BLaER1 treated with 17β-estradiol and CSF1 and Interleukin-3, amounts not matched to agents 10 nM and 100 nM (cell line): ENCODE results near the gene APOOL.

Source experiments
- H3K27ac ChIP-seq, 11 experiments: shearing (Covaris generic); formaldehyde crosslinking; 2 replicates each; pipeline ENCODE4 v1.8.1; 2022
- H3K27me3 ChIP-seq, 11 experiments: shearing (Covaris generic); formaldehyde crosslinking; 2 replicates each; pipeline ENCODE4 v1.8.1; 2022
- H3K36me3 ChIP-seq, 11 experiments: shearing (Covaris generic); formaldehyde crosslinking; 2 replicates each; pipeline ENCODE4 v1.8.1; 2022
- H3K4me1 ChIP-seq, 10 experiments: shearing (Covaris generic); formaldehyde crosslinking; 2 replicates each; pipeline ENCODE4 v1.8.1; 2022
- H3K4me2 ChIP-seq, 11 experiments: shearing (Covaris generic); formaldehyde crosslinking; 2 replicates each; pipeline ENCODE4 v1.8.1; 2022
- H3K4me3 ChIP-seq, 10 experiments: shearing (Covaris generic); formaldehyde crosslinking; 2 replicates each; pipeline ENCODE4 v1.8.1; 2022
- H3K9ac ChIP-seq, 11 experiments: shearing (Covaris generic); formaldehyde crosslinking; 2 replicates each; pipeline ENCODE4 v1.8.1; 2022
- H3K9me3 ChIP-seq, 11 experiments: shearing (Covaris generic); formaldehyde crosslinking; replicated peaks in 1 of 11; 2 replicates each; pipeline ENCODE4 v1.8.1; 2022
- H4K20me1 ChIP-seq, 11 experiments: shearing (Covaris generic); formaldehyde crosslinking; 2 replicates each; pipeline ENCODE4 v1.8.1; 2022
- Cebpa-rat ChIP-seq, 11 experiments: shearing (Covaris generic); IDR thresholded peaks; 2 replicates each; pipeline ENCODE4 v1.8.1; 2022

APOOL gene

GRCh38 chrX:85109235-85109634, 105.6 kb downstream of the APOOL start:
- no peak overlapping the region for H3K27ac ChIP-seq
- H3K4me3 ChIP-seq: no peak overlapping the region
- H3K9ac ChIP-seq: no peak overlapping the region
- H3K4me1 ChIP-seq: no peaks in the 10 kb centered on the region
- no peak for TF ChIP-seq Cebpa-rat (IDR thresholded peaks at IDR 0.05)
- no peaks in the 10 kb centered on the region for H3K36me3 ChIP-seq
- H3K9me3 ChIP-seq: peaks cover 0 to 20% (median 9%) of the 10 kb centered on the region in 11 experiments; a peak in 15 of 22 replicates
- peaks cover 7 to 54% (median 39%) of the 10 kb centered on the region in 11 experiments; a peak in 20 of 22 replicates for H3K27me3 ChIP-seq
- no peak overlapping the region for H3K4me2 ChIP-seq
- H4K20me1 ChIP-seq: no peaks in the 10 kb centered on the region

- Histone ChIP-seq H3K36me3 (no peaks in the 10 kb centered on the region), H3K27ac (no peak overlapping the region), H3K9me3 (peaks cover 0 to 20% (median 9%) of the 10 kb centered on the region in 11 experiments; a peak in 15 of 22 replicates), H3K4me3 (no peak overlapping the region), H3K27me3 (peaks cover 21 to 55% (median 43%) of the 10 kb centered on the region in 11 experiments; a peak in 21 of 22 replicates), H3K9ac (no peak overlapping the region), H3K4me1 (no peaks in the 10 kb centered on the region), H4K20me1 (no peaks in the 10 kb centered on the region; a peak in 1 of 22 replicates), H3K4me2 (no peak overlapping the region)
- no peak for TF ChIP-seq Cebpa-rat (IDR thresholded peaks at IDR 0.05)
These were observed 107.7 kb downstream of the APOOL start for GRCh38 chrX:85111347-85111746.

- H3K4me1 ChIP-seq: no peaks in the 10 kb centered on the region
- H3K27me3 ChIP-seq: peaks cover 24 to 60% (median 50%) of the 10 kb centered on the region in 11 experiments; a peak in 21 of 22 replicates
- H3K9ac ChIP-seq: no peak overlapping the region
- H3K36me3 ChIP-seq: no peaks in the 10 kb centered on the region
- H3K4me2 ChIP-seq: no peak overlapping the region
- H3K4me3 ChIP-seq: no peak overlapping the region
- H3K9me3 ChIP-seq: peaks cover 0 to 19% (median 9%) of the 10 kb centered on the region in 11 experiments; a peak in 15 of 22 replicates
- TF ChIP-seq Cebpa-rat (IDR thresholded peaks at IDR 0.05): no peak
- no peak overlapping the region for H3K27ac ChIP-seq
- H4K20me1 ChIP-seq: no peaks in the 10 kb centered on the region; a peak in 1 of 22 replicates
These were observed 108.6 kb downstream of the APOOL start for GRCh38 chrX:85112293-85112692.

- Histone ChIP-seq H4K20me1 (no peaks in the 10 kb centered on the region; a peak in 1 of 22 replicates), H3K9ac (no peak overlapping the region), H3K4me3 (no peak overlapping the region), H3K36me3 (no peaks in the 10 kb centered on the region), H3K27ac (no peak overlapping the region), H3K4me2 (no peak overlapping the region), H3K27me3 (peaks cover 32 to 71% (median 59%) of the 10 kb centered on the region in 11 experiments; a peak in 21 of 22 replicates), H3K4me1 (no peaks in the 10 kb centered on the region), H3K9me3 (peaks cover 0 to 7% (median 3%) of the 10 kb centered on the region in 11 experiments; a peak in 8 of 22 replicates)
- TF ChIP-seq Cebpa-rat (IDR thresholded peaks at IDR 0.05): no peak
These were observed 110.1 kb downstream of the APOOL start for GRCh38 chrX:85113746-85114145.

- peaks cover 0 to 3% (median 0%) of the 10 kb centered on the region in 11 experiments; a peak in 4 of 22 replicates for H3K9me3 ChIP-seq
- no peaks in the 10 kb centered on the region for H3K36me3 ChIP-seq
- no peak overlapping the region for H3K27ac ChIP-seq
- no peak for TF ChIP-seq Cebpa-rat (IDR thresholded peaks at IDR 0.05)
- no peak overlapping the region for H3K4me3 ChIP-seq
- no peaks in the 10 kb centered on the region; a peak in 1 of 22 replicates for H4K20me1 ChIP-seq
- no peaks in the 10 kb centered on the region for H3K4me1 ChIP-seq
- peaks cover 34 to 75% (median 62%) of the 10 kb centered on the region in 11 experiments; a peak in 21 of 22 replicates for H3K27me3 ChIP-seq
- no peak overlapping the region for H3K4me2 ChIP-seq
- H3K9ac ChIP-seq: no peak overlapping the region
These were observed 110.5 kb downstream of the APOOL start for GRCh38 chrX:85114171-85114570.

- H3K4me1 ChIP-seq: no peaks in the 10 kb centered on the region
- no peaks in the 10 kb centered on the region for H3K36me3 ChIP-seq
- peaks cover 35 to 81% (median 67%) of the 10 kb centered on the region in 11 experiments; a peak in 21 of 22 replicates for H3K27me3 ChIP-seq
- no peak overlapping the region for H3K4me2 ChIP-seq
- H3K4me3 ChIP-seq: no peak overlapping the region
- no peak overlapping the region for H3K9ac ChIP-seq
- no peaks in the 10 kb centered on the region; a peak in 1 of 22 replicates for H4K20me1 ChIP-seq
- TF ChIP-seq Cebpa-rat (IDR thresholded peaks at IDR 0.05): no peak
- no peak overlapping the region for H3K27ac ChIP-seq
- H3K9me3 ChIP-seq: no peaks in the 10 kb centered on the region; a peak in 1 of 22 replicates
These were observed 111.1 kb downstream of the APOOL start for GRCh38 chrX:85114776-85115175.

GRCh38 chrX:85115252-85115651, 111.6 kb downstream of the APOOL start:
- Histone ChIP-seq H4K20me1 (no peaks in the 10 kb centered on the region; a peak in 1 of 22 replicates), H3K9me3 (no peaks in the 10 kb centered on the region; a peak in 1 of 22 replicates), H3K27me3 (peaks cover 39 to 85% (median 72%) of the 10 kb centered on the region in 11 experiments), H3K4me3 (no peak overlapping the region), H3K4me1 (no peaks in the 10 kb centered on the region), H3K4me2 (no peak overlapping the region), H3K9ac (no peak overlapping the region), H3K27ac (no peak overlapping the region), H3K36me3 (no peaks in the 10 kb centered on the region)
- no peak for TF ChIP-seq Cebpa-rat (IDR thresholded peaks at IDR 0.05)

- no peaks in the 10 kb centered on the region for H3K4me1 ChIP-seq
- H3K9ac ChIP-seq: no peak overlapping the region
- no peak for TF ChIP-seq Cebpa-rat (IDR thresholded peaks at IDR 0.05)
- no peaks in the 10 kb centered on the region for H3K36me3 ChIP-seq
- no peak overlapping the region for H3K27ac ChIP-seq
- peaks cover 0 to 6% (median 4%) of the 10 kb centered on the region in 11 experiments; a peak in 6 of 22 replicates for H3K9me3 ChIP-seq
- peaks cover 15 to 91% (median 80%) of the 10 kb centered on the region in 11 experiments; a peak in 21 of 22 replicates for H3K27me3 ChIP-seq
- no peaks in the 10 kb centered on the region for H4K20me1 ChIP-seq
- H3K4me2 ChIP-seq: no peak overlapping the region
- H3K4me3 ChIP-seq: no peak overlapping the region
These were observed 132.7 kb downstream of the APOOL start for GRCh38 chrX:85136409-85136808.

- Histone ChIP-seq H3K27ac (no peak overlapping the region), H3K27me3 (peaks cover 17 to 95% (median 86%) of the 10 kb centered on the region in 11 experiments; a peak in 21 of 22 replicates), H4K20me1 (no peaks in the 10 kb centered on the region), H3K4me2 (no peak overlapping the region), H3K9me3 (peaks cover 0 to 4% (median 0%) of the 10 kb centered on the region in 11 experiments; a peak in 1 of 22 replicates), H3K9ac (no peak overlapping the region), H3K4me1 (no peaks in the 10 kb centered on the region), H3K4me3 (no peak overlapping the region), H3K36me3 (no peaks in the 10 kb centered on the region)
- TF ChIP-seq Cebpa-rat (IDR thresholded peaks at IDR 0.05): no peak
These were observed 135.7 kb downstream of the APOOL start for GRCh38 chrX:85139422-85139821.

- TF ChIP-seq Cebpa-rat (IDR thresholded peaks at IDR 0.05): no peak
- H3K9ac ChIP-seq: no peak overlapping the region
- H3K36me3 ChIP-seq: no peaks in the 10 kb centered on the region
- H3K27ac ChIP-seq: no peak overlapping the region
- no peak overlapping the region for H3K4me3 ChIP-seq
- H3K9me3 ChIP-seq: no peaks in the 10 kb centered on the region
- no peaks in the 10 kb centered on the region for H4K20me1 ChIP-seq
- peak overlapping the region in 1 of 11 experiments; percentile 23; a peak in 1 of 22 replicates for H3K4me2 ChIP-seq
- no peaks in the 10 kb centered on the region for H3K4me1 ChIP-seq
- H3K27me3 ChIP-seq: peaks cover 17 to 91% (median 82%) of the 10 kb centered on the region in 11 experiments; a peak in 21 of 22 replicates
These were observed 137.3 kb downstream of the APOOL start for GRCh38 chrX:85140964-85141363.
